CD8-positive, alpha-beta memory T cell (primary cell): ENCODE data around the gene NBPF6. TPM values are rescaled to one million over a fixed set of nuclear protein-coding genes. Genes with fewer than 3 reads are reported as not detected.
"Not testable (repeated sequence)": the region's sequence is repeated elsewhere in the genome, so short reads cannot be mapped to it uniquely, and the experiment has no call there.

Experiments
- CTCF ChIA-PET: fragments of 350-600 bp; sonication (Branson Sonifier 250); formaldehyde crosslinking; loops from one replicate; lab custom pipeline; 2021; ENCODE audit warnings: antibody characterized with exemption; lab: Charles Lee
- POLR2A ChIA-PET: fragments of 350-600 bp; sonication (Branson Sonifier 250); formaldehyde crosslinking; loops from one replicate; lab custom pipeline; 2021; ENCODE audit warnings: antibody characterized with exemption; lab: Charles Lee
- DNase-seq, 5 donors: peaks; one replicate each; pipeline versions ENCODE4 v3.0.0 to v3.0.0-alpha.2; 2020 to 2022; ENCODE audit warnings: mixed read lengths in 1 of 5
- H3K27ac ChIP-seq: one replicate; pipeline ENCODE4 v1.7.0; 2013; ENCODE audit warnings: low read depth, mild to moderate bottlenecking, low read length, moderate library complexity
- H3K27me3 ChIP-seq: 2 replicates; pipeline ENCODE4 v1.7.0; 2013; ENCODE audit warnings: low read length, mild to moderate bottlenecking; ENCODE audit not compliant: insufficient read depth, poor library complexity, severe bottlenecking
- H3K36me3 ChIP-seq: 2 replicates; pipeline ENCODE4 v1.7.0; 2013; ENCODE audit warnings: mild to moderate bottlenecking, low read length, moderate library complexity; ENCODE audit not compliant: insufficient read depth
- H3K4me1 ChIP-seq: 2 replicates; pipeline ENCODE4 v1.7.0; 2013; ENCODE audit warnings: mild to moderate bottlenecking, low read length, moderate library complexity; ENCODE audit not compliant: insufficient read depth
- H3K4me3 ChIP-seq: 2 replicates; pipeline ENCODE4 v1.7.0; 2013; ENCODE audit warnings: mild to moderate bottlenecking, low read length
- H3K9me3 ChIP-seq: 2 replicates; pipeline ENCODE4 v1.7.0; 2013; ENCODE audit warnings: mild to moderate bottlenecking, low read length
- H3K27ac Mint-ChIP-seq, 8 donors: one replicate each; pipeline ENCODE4 v1.8.0; 2020 to 2021; ENCODE audit warnings: mixed read lengths in 8 of 8, mild to moderate bottlenecking in 6 of 8, inconsistent platforms in 3 of 8, moderate library complexity in 3 of 8
- H3K27me3 Mint-ChIP-seq, 2 donors: one replicate each; pipeline ENCODE4 v1.8.0; 2020 to 2021; ENCODE audit warnings: mixed read lengths in 2 of 2, mild to moderate bottlenecking in 1 of 2, moderate library complexity in 1 of 2
- H3K36me3 Mint-ChIP-seq, 3 donors: one replicate each; pipeline ENCODE4 v1.8.0; 2020 to 2021; ENCODE audit warnings: mixed read lengths in 3 of 3, inconsistent platforms in 1 of 3, mild to moderate bottlenecking in 1 of 3
- H3K4me1 Mint-ChIP-seq, 3 donors: one replicate each; pipeline ENCODE4 v1.8.0; 2020 to 2021; ENCODE audit warnings: mixed read lengths in 3 of 3, inconsistent platforms in 1 of 3, mild to moderate bottlenecking in 1 of 3
- H3K4me3 Mint-ChIP-seq, 7 donors: one replicate each; pipeline ENCODE4 v1.8.0; 2020 to 2021; ENCODE audit warnings: mixed read lengths in 7 of 7, mild to moderate bottlenecking in 6 of 7, moderate library complexity in 4 of 7, inconsistent platforms in 2 of 7
- H3K9me3 Mint-ChIP-seq, 5 donors: one replicate each; pipeline ENCODE4 v1.8.0; 2020 to 2022; ENCODE audit warnings: mixed read lengths in 5 of 5, mild to moderate bottlenecking in 3 of 5, moderate library complexity in 2 of 5, inconsistent platforms in 1 of 5
- polyA plus RNA-seq: library from polyadenylated mRNA; unstranded; fragments of 300-500 nt; fragmentation: Illumina TruSeq; gene quantifications from one replicate; pipeline ENCODE4 v1.2.3, GENCODE V29; 2021
- total RNA-seq, 2 experiments: library from RNA; stranded (reverse); gene quantifications; one replicate each; pipeline ENCODE4 v1.2.3, GENCODE V29; 2021

The NBPF6 gene, protein sequence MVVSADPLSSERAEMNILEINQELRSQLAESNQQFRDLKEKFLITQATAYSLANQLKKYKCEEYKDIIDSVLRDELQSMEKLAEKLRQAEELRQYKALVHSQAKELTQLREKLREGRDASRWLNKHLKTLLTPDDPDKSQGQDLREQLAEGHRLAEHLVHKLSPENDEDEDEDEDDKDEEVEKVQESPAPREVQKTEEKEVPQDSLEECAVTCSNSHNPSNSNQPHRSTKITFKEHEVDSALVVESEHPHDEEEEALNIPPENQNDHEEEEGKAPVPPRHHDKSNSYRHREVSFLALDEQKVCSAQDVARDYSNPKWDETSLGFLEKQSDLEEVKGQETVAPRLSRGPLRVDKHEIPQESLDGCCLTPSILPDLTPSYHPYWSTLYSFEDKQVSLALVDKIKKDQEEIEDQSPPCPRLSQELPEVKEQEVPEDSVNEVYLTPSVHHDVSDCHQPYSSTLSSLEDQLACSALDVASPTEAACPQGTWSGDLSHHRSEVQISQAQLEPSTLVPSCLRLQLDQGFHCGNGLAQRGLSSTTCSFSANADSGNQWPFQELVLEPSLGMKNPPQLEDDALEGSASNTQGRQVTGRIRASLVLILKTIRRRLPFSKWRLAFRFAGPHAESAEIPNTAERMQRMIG
- total RNA-seq (not detected), polyA plus RNA-seq (not detected)

DNA sequence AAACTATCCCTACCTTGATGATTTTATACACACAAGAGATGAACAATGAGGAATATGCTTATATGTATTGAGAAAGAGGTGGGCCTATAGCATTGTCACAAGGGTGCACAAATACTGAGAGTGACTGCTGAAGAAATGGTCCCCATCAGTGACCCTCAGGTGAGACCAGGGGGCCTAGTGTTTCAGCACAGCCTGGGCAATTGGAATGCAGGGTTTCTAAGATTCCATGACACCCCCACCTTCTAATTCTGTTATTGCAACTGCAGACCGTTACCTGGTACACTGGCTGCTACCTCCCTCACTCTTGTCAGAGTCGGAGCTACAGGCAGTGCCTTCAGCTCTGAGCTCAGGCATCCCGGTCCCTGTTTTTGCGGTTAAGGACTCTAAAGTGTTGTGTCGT, at the start of gene NBPF6:
NBPF6 (plus strand) TSS at position 301 of the 400 bp plus-strand sequence. CDS start 259 bp downstream, outside the sequence.
- CTCF ChIA-PET, H3K9me3 Mint-ChIP-seq, H3K36me3 Mint-ChIP-seq, H3K27me3 Mint-ChIP-seq, H3K4me3 Mint-ChIP-seq, H3K4me1 ChIP-seq, H3K27me3 ChIP-seq, H3K27ac ChIP-seq, POLR2A ChIA-PET, H3K4me3 ChIP-seq, H3K9me3 ChIP-seq, H3K4me1 Mint-ChIP-seq, H3K27ac Mint-ChIP-seq, H3K36me3 ChIP-seq, DNase-seq: not testable (repeated sequence)

DNA sequence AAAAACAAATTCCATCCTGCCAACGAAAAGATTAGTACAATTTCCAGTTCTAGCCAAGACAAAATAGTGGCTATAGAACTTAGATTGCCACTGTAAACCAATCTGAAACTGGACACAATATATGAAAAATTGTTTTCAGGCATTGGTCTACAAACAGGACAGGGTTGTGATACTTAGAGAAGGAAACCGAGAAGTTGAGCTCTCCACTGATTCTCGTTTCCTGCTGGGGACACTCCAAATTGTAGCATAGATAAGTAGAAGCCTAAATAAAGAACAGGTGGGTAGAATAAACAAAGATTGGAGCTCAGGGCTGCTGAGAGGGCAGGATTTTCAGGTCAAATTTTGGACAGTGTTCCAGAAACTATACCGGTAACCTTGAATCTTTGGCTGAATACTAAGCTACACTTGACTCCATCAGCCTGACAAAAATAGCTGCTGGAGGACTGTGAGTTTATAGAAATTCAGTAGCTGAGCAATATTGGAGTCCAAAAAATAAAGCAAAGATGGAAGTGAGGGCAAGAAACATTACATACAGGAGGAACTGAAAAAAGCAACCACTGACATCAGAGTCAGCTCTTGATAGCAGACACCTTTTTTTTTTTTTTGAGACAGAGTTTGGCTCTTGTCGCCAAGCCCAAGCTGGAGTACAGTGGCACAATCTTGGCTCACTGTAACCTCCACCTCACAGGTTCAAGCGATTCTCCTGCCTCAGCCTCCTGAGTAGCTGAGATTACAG, 38.9 kb upstream of the NBPF6 start:
- H3K36me3 Mint-ChIP-seq, H3K9me3 Mint-ChIP-seq, H3K4me1 ChIP-seq, H3K4me1 Mint-ChIP-seq, H3K4me3 ChIP-seq, POLR2A ChIA-PET, H3K27ac Mint-ChIP-seq, H3K4me3 Mint-ChIP-seq, H3K27ac ChIP-seq, H3K9me3 ChIP-seq, H3K36me3 ChIP-seq, DNase-seq, H3K27me3 ChIP-seq, CTCF ChIA-PET, H3K27me3 Mint-ChIP-seq: not testable (repeated sequence)

DNA sequence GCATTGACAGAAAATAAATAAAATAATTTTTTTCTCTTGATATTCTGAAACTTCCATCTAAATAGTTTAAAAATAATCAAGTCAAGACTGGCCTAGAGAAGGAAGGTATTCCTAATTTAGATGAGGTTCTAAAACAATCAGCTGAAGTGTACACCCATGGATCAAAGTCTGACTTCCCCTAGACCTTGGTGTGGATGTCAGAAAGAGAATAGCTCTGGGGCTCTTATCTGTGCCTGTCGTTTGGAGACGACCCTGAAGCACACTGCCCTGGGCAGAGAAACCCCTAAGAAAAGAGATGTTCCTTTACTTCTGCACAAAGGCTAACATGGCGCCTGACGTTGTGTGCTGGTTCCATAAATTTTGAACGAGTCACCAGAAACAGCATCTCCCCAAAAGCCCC, 30.0 kb upstream of the NBPF6 start:
- H3K4me3 Mint-ChIP-seq, H3K27me3 ChIP-seq, H3K36me3 ChIP-seq, H3K27ac ChIP-seq, H3K9me3 ChIP-seq, H3K9me3 Mint-ChIP-seq, H3K27me3 Mint-ChIP-seq, H3K36me3 Mint-ChIP-seq, DNase-seq, H3K4me1 Mint-ChIP-seq, H3K27ac Mint-ChIP-seq, H3K4me1 ChIP-seq, POLR2A ChIA-PET, H3K4me3 ChIP-seq, CTCF ChIA-PET: not testable (repeated sequence)

DNA sequence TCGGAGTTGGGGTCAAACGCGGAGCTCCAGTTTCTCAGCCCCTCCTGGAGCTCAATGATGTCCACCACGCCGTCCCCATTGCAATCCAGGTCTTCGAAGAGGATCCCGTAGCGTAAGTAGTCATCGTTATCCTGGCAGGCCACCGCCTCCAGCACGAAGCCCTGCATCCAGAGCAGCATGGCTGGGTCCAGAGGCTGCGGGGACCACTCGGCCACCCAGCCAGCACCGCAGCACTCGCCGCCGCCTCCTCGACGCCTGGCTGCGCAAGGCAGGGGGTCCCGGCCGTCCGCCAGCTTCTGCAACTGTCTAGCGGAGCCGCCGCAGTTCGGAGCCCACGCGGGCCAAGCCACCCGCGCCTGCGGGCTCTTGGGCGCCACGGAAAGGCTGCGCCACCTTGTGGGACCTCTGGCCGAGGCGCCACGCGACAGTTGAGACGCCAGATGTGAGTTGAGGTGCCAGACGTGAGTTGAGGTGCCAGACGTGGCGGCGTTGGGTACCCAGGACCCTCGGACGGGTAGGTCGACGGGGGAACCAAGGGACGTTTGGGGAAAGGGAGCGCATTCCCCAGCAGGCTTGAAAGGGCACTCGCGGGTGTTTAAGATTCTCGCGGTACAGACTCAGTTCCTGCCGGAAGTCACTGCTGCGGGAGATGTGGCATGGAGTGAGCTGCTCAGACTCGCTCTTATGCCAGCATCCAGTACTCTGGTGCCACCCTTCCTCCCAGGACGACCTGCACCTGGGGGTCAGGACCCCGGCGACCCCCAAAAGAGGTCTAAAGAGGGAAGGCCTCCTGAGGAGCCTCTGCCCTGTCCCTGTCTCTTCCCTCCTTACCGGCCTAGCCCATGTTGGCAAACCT, 28.9 kb upstream of the NBPF6 start:
- H3K4me3 ChIP-seq, H3K4me1 ChIP-seq, H3K9me3 Mint-ChIP-seq, H3K36me3 ChIP-seq, H3K27me3 ChIP-seq, POLR2A ChIA-PET, H3K27me3 Mint-ChIP-seq, H3K27ac ChIP-seq, H3K27ac Mint-ChIP-seq, H3K4me3 Mint-ChIP-seq, DNase-seq, CTCF ChIA-PET, H3K36me3 Mint-ChIP-seq, H3K9me3 ChIP-seq, H3K4me1 Mint-ChIP-seq: not testable (repeated sequence)

DNA sequence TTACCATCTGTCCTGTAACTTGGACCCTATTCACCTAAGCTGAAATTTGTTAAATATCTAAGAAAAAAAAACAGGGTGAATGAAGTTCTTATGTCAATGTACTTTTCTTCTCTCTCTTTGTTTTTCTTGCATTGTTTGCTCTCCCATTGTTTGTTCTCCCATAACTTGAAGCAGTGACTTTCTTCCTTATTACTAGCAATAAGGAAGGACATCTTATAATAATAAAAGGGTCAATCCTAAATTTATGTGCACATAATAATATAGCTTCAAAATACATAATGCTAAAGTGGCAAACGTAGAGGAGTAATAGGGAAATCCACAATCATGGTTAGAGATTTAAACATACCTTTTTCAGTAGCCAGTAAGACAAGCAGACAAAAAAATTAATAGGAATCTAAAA, 23.3 kb upstream of the NBPF6 start:
- H3K27me3 ChIP-seq, H3K9me3 Mint-ChIP-seq, POLR2A ChIA-PET, H3K36me3 Mint-ChIP-seq, H3K27me3 Mint-ChIP-seq, H3K4me3 Mint-ChIP-seq, H3K27ac Mint-ChIP-seq, H3K4me1 Mint-ChIP-seq, CTCF ChIA-PET, H3K9me3 ChIP-seq, H3K4me1 ChIP-seq, H3K4me3 ChIP-seq, H3K27ac ChIP-seq, H3K36me3 ChIP-seq, DNase-seq: not testable (repeated sequence)

DNA sequence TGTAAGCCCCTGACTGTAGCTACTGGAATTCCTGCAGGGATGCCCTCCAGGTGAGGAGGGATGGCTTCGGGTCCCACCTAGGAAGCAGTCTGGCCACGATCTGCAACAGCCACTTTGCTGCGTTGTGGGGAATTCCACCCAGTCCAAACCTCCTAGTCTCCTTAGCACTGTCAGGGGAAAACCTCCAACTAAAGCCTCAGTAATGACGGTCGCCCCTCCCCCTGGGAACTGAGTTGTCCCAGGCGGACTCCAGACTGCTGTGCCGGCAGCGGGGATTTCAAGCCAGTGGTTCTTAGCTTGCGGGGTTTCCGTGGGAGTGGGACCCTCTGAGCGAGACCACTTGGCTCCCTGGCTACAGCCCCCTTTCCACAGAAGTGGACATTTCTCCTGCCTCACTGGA, 18.1 kb upstream of the NBPF6 start:
- not testable (repeated sequence) for H3K4me1 ChIP-seq

DNA sequence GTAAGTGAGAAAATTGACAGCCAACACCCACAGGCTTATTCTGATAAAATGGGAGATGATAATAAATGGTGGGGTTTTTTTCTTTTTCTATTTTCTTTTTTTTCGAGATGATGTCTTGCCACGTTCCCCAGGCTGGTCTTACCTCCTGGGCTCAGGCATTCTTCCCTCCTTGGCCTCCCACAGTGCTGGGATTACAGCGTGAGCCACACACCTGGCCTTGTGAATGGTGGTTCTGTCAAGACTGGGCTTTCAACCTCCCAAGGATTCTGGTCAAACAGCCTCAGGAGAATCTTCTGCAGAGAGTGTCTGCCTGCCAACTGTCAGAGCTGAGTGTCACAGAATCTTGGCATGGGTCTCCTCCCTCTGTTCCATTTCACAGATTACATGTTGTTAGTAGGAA, 16.7 kb upstream of the NBPF6 start:
- H3K27me3 ChIP-seq, H3K36me3 Mint-ChIP-seq, H3K9me3 Mint-ChIP-seq, H3K4me3 Mint-ChIP-seq, CTCF ChIA-PET, H3K27ac Mint-ChIP-seq, H3K36me3 ChIP-seq, H3K4me1 Mint-ChIP-seq, H3K9me3 ChIP-seq, DNase-seq, H3K4me1 ChIP-seq, H3K27ac ChIP-seq, POLR2A ChIA-PET, H3K27me3 Mint-ChIP-seq, H3K4me3 ChIP-seq: not testable (repeated sequence)

More for the DNA sequence above, 18.1 kb upstream of the NBPF6 start:
- H3K27ac ChIP-seq, CTCF ChIA-PET, H3K27me3 ChIP-seq, H3K4me1 Mint-ChIP-seq, H3K36me3 Mint-ChIP-seq, H3K4me3 ChIP-seq, H3K27me3 Mint-ChIP-seq, POLR2A ChIA-PET, H3K9me3 Mint-ChIP-seq, DNase-seq, H3K4me3 Mint-ChIP-seq, H3K9me3 ChIP-seq, H3K36me3 ChIP-seq, H3K27ac Mint-ChIP-seq: not testable (repeated sequence)

DNA sequence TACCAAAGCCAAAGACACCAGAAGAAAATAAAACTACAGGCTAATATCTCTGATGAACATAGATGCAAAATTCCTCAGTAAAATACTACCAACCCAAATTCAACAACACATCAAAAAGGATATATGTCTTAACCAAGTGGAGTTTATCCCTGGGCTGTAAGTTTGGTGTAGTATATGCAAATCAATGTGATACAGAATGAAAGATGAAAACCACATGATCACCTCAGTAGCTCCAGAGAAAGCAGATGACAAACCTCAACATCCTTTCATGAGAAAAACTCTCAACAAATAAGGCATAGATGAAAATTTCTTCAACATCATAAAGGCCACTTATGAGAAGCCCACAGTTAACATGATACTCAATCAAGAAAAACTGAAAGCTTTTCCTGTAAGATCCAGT, 11.6 kb upstream of the NBPF6 start:
- DNase-seq, H3K4me3 ChIP-seq, H3K9me3 Mint-ChIP-seq, CTCF ChIA-PET, H3K36me3 Mint-ChIP-seq, H3K4me3 Mint-ChIP-seq, H3K9me3 ChIP-seq, H3K4me1 Mint-ChIP-seq, H3K27ac ChIP-seq, H3K27me3 Mint-ChIP-seq, H3K27me3 ChIP-seq, POLR2A ChIA-PET, H3K4me1 ChIP-seq, H3K27ac Mint-ChIP-seq, H3K36me3 ChIP-seq: not testable (repeated sequence)
